H9 (cell line): ENCODE data around the gene DPP3. TPM values are rescaled to one million over a fixed set of nuclear protein-coding genes. Genes with fewer than 3 reads are reported as not detected.

Experiments used
- DNase-seq: peaks from one replicate; pipeline ENCODE4 v3.0.0-alpha.2; 2017
- H2AFZ ChIP-seq: one replicate; pipeline ENCODE4 v1.6.1; 2013; ENCODE audit warnings: mild to moderate bottlenecking, low read length, control low read depth, moderate library complexity
- H2AK5ac ChIP-seq: 2 replicates; pipeline ENCODE4 v1.6.1; 2013; ENCODE audit warnings: low read length, control low read depth, mixed read lengths; ENCODE audit not compliant: insufficient read length
- H2BK120ac ChIP-seq: one replicate; pipeline ENCODE4 v1.6.1; 2013; ENCODE audit warnings: low read depth, mild to moderate bottlenecking, low read length, control low read depth, inconsistent platforms; ENCODE audit not compliant: poor library complexity, severe bottlenecking
- H2BK12ac ChIP-seq: 2 replicates; pipeline ENCODE4 v1.6.1; 2013; ENCODE audit warnings: low read length, control low read depth, mixed read lengths, low read depth; ENCODE audit not compliant: insufficient read length
- H2BK15ac ChIP-seq: 2 replicates; pipeline ENCODE4 v1.6.1; 2013; ENCODE audit warnings: low read depth, low read length, control low read depth
- H2BK20ac ChIP-seq: one replicate; pipeline ENCODE4 v1.6.1; 2013; ENCODE audit warnings: low read depth, mild to moderate bottlenecking, low read length, control low read depth, inconsistent platforms; ENCODE audit not compliant: poor library complexity, severe bottlenecking
- H2BK5ac ChIP-seq: 2 replicates; pipeline ENCODE4 v1.6.1; 2013; ENCODE audit warnings: low read length, control low read depth, mixed read lengths; ENCODE audit not compliant: insufficient read length
- H3K14ac ChIP-seq: 2 replicates; pipeline ENCODE4 v1.6.1; 2013; ENCODE audit warnings: low read length, control low read depth; ENCODE audit not compliant: insufficient read depth
- H3K18ac ChIP-seq: 2 replicates; pipeline ENCODE4 v1.6.1; 2013; ENCODE audit warnings: low read depth, mild to moderate bottlenecking, mixed read lengths, low read length, control low read depth; ENCODE audit not compliant: insufficient read length
- H3K23ac ChIP-seq: 2 replicates; pipeline ENCODE4 v1.6.1; 2013; ENCODE audit warnings: low read length, control low read depth, mixed read lengths, low read depth; ENCODE audit not compliant: insufficient read length
- H3K23me2 ChIP-seq: 2 replicates; pipeline ENCODE4 v1.6.1; 2013; ENCODE audit warnings: low read depth, mild to moderate bottlenecking, mixed read lengths, low read length, control low read depth; ENCODE audit not compliant: insufficient read length, poor library complexity, severe bottlenecking
- H3K27ac ChIP-seq: 2 replicates; pipeline ENCODE4 v1.5.1; 2013; ENCODE audit warnings: low read length, control low read depth, mixed read lengths, low read depth; ENCODE audit not compliant: insufficient read length
- H3K27me3 ChIP-seq: 2 replicates; pipeline ENCODE4 v1.6.1; 2013; ENCODE audit warnings: low read length, control low read depth, inconsistent platforms; ENCODE audit not compliant: insufficient read depth
- H3K4ac ChIP-seq: 2 replicates; pipeline ENCODE4 v1.6.1; 2013; ENCODE audit warnings: low read depth, mild to moderate bottlenecking, control low read depth, inconsistent platforms, low read length, moderate library complexity
- H3K4me1 ChIP-seq: 2 replicates; pipeline ENCODE4 v1.6.1; 2013; ENCODE audit warnings: low read length, control low read depth, inconsistent platforms; ENCODE audit not compliant: insufficient read depth
- H3K4me2 ChIP-seq: 2 replicates; pipeline ENCODE4 v1.6.1; 2013; ENCODE audit warnings: low read length, control low read depth, mixed read lengths; ENCODE audit not compliant: insufficient read length, insufficient read depth
- H3K56ac ChIP-seq: 2 replicates; pipeline ENCODE4 v1.6.1; 2013; ENCODE audit warnings: low read depth, mild to moderate bottlenecking, mixed read lengths, low read length, control low read depth; ENCODE audit not compliant: insufficient read length
- H3K79me1 ChIP-seq: 2 replicates; pipeline ENCODE4 v1.6.1; 2013; ENCODE audit warnings: low read depth, mild to moderate bottlenecking, moderate library complexity, low read length, control low read depth, inconsistent platforms; ENCODE audit not compliant: insufficient read depth, poor library complexity, severe bottlenecking
- H3K79me2 ChIP-seq: 2 replicates; pipeline ENCODE4 v1.6.1; 2013; ENCODE audit warnings: low read length, control low read depth, inconsistent platforms; ENCODE audit not compliant: insufficient read depth
- H3K9ac ChIP-seq: 2 replicates; pipeline ENCODE4 v1.6.1; 2013; ENCODE audit warnings: low read length, control low read depth, mixed read lengths; ENCODE audit not compliant: insufficient read length; ENCODE audit errors: extremely low read depth
- H3K9me3 ChIP-seq: one replicate; pipeline ENCODE4 v1.6.1; 2013; ENCODE audit warnings: low read depth, low read length, inconsistent platforms; ENCODE audit not compliant: control insufficient read depth
- H3T11ph ChIP-seq: one replicate; pipeline ENCODE4 v1.6.1; 2013; ENCODE audit warnings: mild to moderate bottlenecking, low read length, control low read depth, inconsistent platforms
- H4K20me1 ChIP-seq: one replicate; pipeline ENCODE4 v1.6.1; 2013; ENCODE audit not compliant: control insufficient read depth, insufficient read length, insufficient read depth
- H4K5ac ChIP-seq: 2 replicates; pipeline ENCODE4 v1.6.1; 2013; ENCODE audit warnings: low read depth, mild to moderate bottlenecking, mixed read lengths, low read length, control low read depth; ENCODE audit not compliant: insufficient read length
- H4K8ac ChIP-seq: replicated peaks from 2 replicates; pipeline ENCODE4 v1.6.1; 2013; ENCODE audit warnings: low read length, control low read depth, mixed read lengths, low read depth; ENCODE audit not compliant: insufficient read length
- H4K91ac ChIP-seq: 2 replicates; pipeline ENCODE4 v1.6.1; 2013; ENCODE audit warnings: low read depth, mild to moderate bottlenecking, moderate library complexity, mixed read lengths, low read length, control low read depth; ENCODE audit not compliant: insufficient read length
- H3K27ac Mint-ChIP-seq, 3 experiments: 2 replicates in 2 of 3; 3 replicates in 1 of 3; pipeline ENCODE4 v1.8.0; 2020 to 2021; ENCODE audit warnings: mixed read lengths in 3 of 3, mild to moderate bottlenecking in 1 of 3, moderate library complexity in 1 of 3
- H3K27me3 Mint-ChIP-seq: 2 replicates; pipeline ENCODE4 v1.8.0; 2021; ENCODE audit warnings: low read depth, mild to moderate bottlenecking, moderate library complexity, mixed read lengths
- H3K36me3 Mint-ChIP-seq, 3 experiments: 2 replicates in 2 of 3; 3 replicates in 1 of 3; pipeline ENCODE4 v1.8.0; 2020 to 2021; ENCODE audit warnings: low read depth in 3 of 3, mixed read lengths in 3 of 3; ENCODE audit not compliant: insufficient read depth in 1 of 3
- H3K4me1 Mint-ChIP-seq, 2 experiments: 2 replicates each; pipeline ENCODE4 v1.8.0; 2020; ENCODE audit warnings: mixed read lengths in 2 of 2
- H3K4me3 Mint-ChIP-seq, 2 experiments: 2 replicates in 1 of 2; 3 replicates in 1 of 2; pipeline ENCODE4 v1.8.0; 2020 to 2021; ENCODE audit warnings: mild to moderate bottlenecking in 2 of 2, mixed read lengths in 2 of 2, moderate library complexity in 1 of 2
- H3K9me3 Mint-ChIP-seq, 2 experiments: 2 replicates in 1 of 2; 3 replicates in 1 of 2; pipeline ENCODE4 v1.8.0; 2020; ENCODE audit warnings: mild to moderate bottlenecking in 2 of 2, mixed read lengths in 2 of 2, moderate library complexity in 1 of 2
- CTCF ChIP-seq: fragments of 200-600 bp; sonication (generic); conservative IDR thresholded peaks from 3 replicates; pipeline ENCODE4 v1.8.0; 2021; ENCODE audit warnings: antibody characterized with exemption, mild to moderate bottlenecking
- WGBS: extraction: QIAGEN DNeasy Blood & Tissue Kit; methylation state at CpG from one replicate; pipeline ENCODE4 v1.1.7; 2013; ENCODE audit warnings: missing lambda C conversion rate, low lambda C conversion rate, mixed read lengths; ENCODE audit not compliant: insufficient read length; ENCODE audit errors: extremely low coverage; 5-methylcytosine and 5-hydroxymethylcytosine counted together
- total RNA-seq: library from RNA; stranded (reverse); gene quantifications from 2 replicates; pipeline ENCODE4 v1.2.1, GENCODE V29; 2021

DPP3 gene
- total RNA-seq, 1 experiment from 2014 or later = 85.3 TPM

- H3K23ac ChIP-seq = no peak overlapping the region
- no peak overlapping the region for H2AK5ac ChIP-seq
- no peaks in the 10 kb centered on the region for H3K9me3 ChIP-seq
- no peak overlapping the region for H2BK20ac ChIP-seq
- H3K79me2 ChIP-seq = no peaks in the 10 kb centered on the region
- H3K18ac ChIP-seq = no peak overlapping the region
- H3K4me2 ChIP-seq = no peak overlapping the region
- no peaks in the 10 kb centered on the region for H3K4me1 ChIP-seq
- H3K4ac ChIP-seq = no peak overlapping the region
- H4K5ac ChIP-seq = no peak overlapping the region
- Mint-ChIP-seq H3K27ac (no peak overlapping the region), H3K27me3 (no peaks in the 10 kb centered on the region), H3K4me1 (peaks cover 0 to 4% of the 10 kb centered on the region in 2 experiments; a peak in 2 of 4 replicates), H3K9me3 (no peaks in the 10 kb centered on the region), H3K4me3 (no peak overlapping the region), H3K36me3 (peaks cover 19 to 56% (median 40%) of the 10 kb centered on the region in 3 experiments; a peak in 6 of 7 replicates)
- no peak for TF ChIP-seq CTCF
- H2BK12ac ChIP-seq = no peak overlapping the region
- H2BK15ac ChIP-seq = no peak overlapping the region
- H4K8ac ChIP-seq = no peak overlapping the region
- no peak for DNase-seq
- H2BK5ac ChIP-seq = no peak overlapping the region
- no peak overlapping the region for H3K14ac ChIP-seq
- no peak overlapping the region for H2BK120ac ChIP-seq
- H2AFZ ChIP-seq = no peak overlapping the region
- no peak overlapping the region for H3K56ac ChIP-seq
- no peak overlapping the region for H3T11ph ChIP-seq
- H3K27ac ChIP-seq = no peak overlapping the region
- H3K23me2 ChIP-seq = no peaks in the 10 kb centered on the region
- no peak overlapping the region for H3K9ac ChIP-seq
- WGBS = no CpG with 5 or more reads among the region's 16 CpGs
- H3K27me3 ChIP-seq = no peaks in the 10 kb centered on the region
- no peaks in the 10 kb centered on the region for H3K79me1 ChIP-seq
- H4K91ac ChIP-seq = no peak overlapping the region
- H4K20me1 ChIP-seq = no peaks in the 10 kb centered on the region
These were observed 17.0 kb downstream of the DPP3 start for GRCh38 chr11:66497206-66497605.
